Measurements from ENCODE around the gene SEC22C.
"Not testable (repeated sequence)": the region's sequence is repeated elsewhere in the genome, so short reads cannot be mapped to it uniquely, and the experiment has no call there.

SEC22C gene

GRCh38 chr3:42579346-42579745, 2.4 kb downstream of the SEC22C start:
- not testable (repeated sequence) for DNase-seq

GRCh38 chr3:42578054-42578453, 3.7 kb downstream of the SEC22C start:
- no peak for DNase-seq

GRCh38 chr3:42575137-42575741, 6.5 kb downstream of the SEC22C start:
- no peak for DNase-seq

GRCh38 chr3:42572278-42572677, 9.5 kb downstream of the SEC22C start:
- DNase-seq = peak; percentile 12

- DNase-seq = no peak
Observed at GRCh38 chr3:42569593-42570142, 12.1 kb downstream of the SEC22C start.

- DNase-seq = no peak
Observed at GRCh38 chr3:42562047-42562907, 19.5 kb downstream of the SEC22C start.

GRCh38 chr3:42557854-42558253, 23.9 kb downstream of the SEC22C start:
- peak; percentile 11 for DNase-seq

GRCh38 chr3:42556817-42557216, 24.9 kb downstream of the SEC22C start:
- DNase-seq = not testable (repeated sequence)

- DNase-seq = peak; percentile 81
Observed at GRCh38 chr3:42556089-42556632, 25.6 kb downstream of the SEC22C start.

GRCh38 chr3:42552830-42553229, 28.9 kb downstream of the SEC22C start:
- DNase-seq = peak; percentile 20

GRCh38 chr3:42550250-42550649, 31.5 kb downstream of the SEC22C start:
- no peak for DNase-seq

- DNase-seq = no peak
Observed at GRCh38 chr3:42549131-42549530, 32.6 kb downstream of the SEC22C start.

- peak; percentile 55 for DNase-seq
Observed at GRCh38 chr3:42547401-42547945, 34.3 kb downstream of the SEC22C start.

GRCh38 chr3:42546691-42547213, 35.0 kb downstream of the SEC22C start:
- DNase-seq = no peak

GRCh38 chr3:42545284-42545900, 36.4 kb downstream of the SEC22C start:
- no peak for DNase-seq

GRCh38 chr3:42544492-42545283, 37.1 kb downstream of the SEC22C start:
- peak; percentile 97 for DNase-seq

GRCh38 chr3:42541079-42541478, 40.7 kb downstream of the SEC22C start:
- DNase-seq = no peak

GRCh38 chr3:42539871-42540714, 41.7 kb downstream of the SEC22C start:
- peak; percentile 68 for DNase-seq

GRCh38 chr3:42537350-42537749, 44.4 kb downstream of the SEC22C start:
- no peak for DNase-seq

GRCh38 chr3:42535981-42536784, 45.6 kb downstream of the SEC22C start:
- DNase-seq = no peak
